ENCODE measurements around the gene AIFM2. TPM values are rescaled to one million over a fixed set of nuclear protein-coding genes. Genes with fewer than 3 reads are reported as not detected.

The AIFM2 gene
- polyA plus RNA-seq, 4 donors, result 3.8 to 15.7 (median 13.6) TPM

DNA sequence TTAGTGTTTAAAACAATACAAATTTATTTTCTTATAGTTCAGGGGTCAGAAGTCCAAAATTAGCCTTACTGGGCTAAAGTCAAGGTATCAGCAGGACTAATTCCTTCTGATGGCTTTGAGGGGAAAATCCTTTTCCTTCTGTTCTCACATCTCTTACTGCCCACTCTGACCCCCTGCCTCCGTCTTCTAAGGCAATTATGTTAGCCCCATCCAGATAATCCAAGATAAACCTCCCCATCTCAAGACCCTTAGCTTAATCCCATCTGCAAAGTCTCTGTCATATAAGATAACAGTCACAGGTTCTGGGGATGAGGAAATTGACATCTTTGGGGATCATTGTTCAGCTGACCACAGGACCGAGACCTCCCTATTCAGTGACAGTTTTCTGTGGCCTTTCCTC lies 57.7 kb downstream of the AIFM2 start:
- Histone ChIP-seq H3K27me3 (ENCODE audit: control insufficient read depth in 3 of 3, insufficient read depth in 3 of 3, low read length in 3 of 3) (no peaks in the 10 kb centered on the region), H3K4me1 (ENCODE audit: control insufficient read depth in 3 of 3, insufficient read depth in 2 of 3, low read depth in 1 of 3, low read length in 2 of 3) (no peaks in the 10 kb centered on the region), H3K4me3 (ENCODE audit: low read depth in 1 of 3, low read length in 3 of 3) (no peak overlapping the region), H3K36me3 (ENCODE audit: control insufficient read depth in 3 of 3, insufficient read depth in 2 of 3, low read depth in 1 of 3, low read length in 3 of 3) (peaks cover 0 to 31% (median 0%) of the 10 kb centered on the region in 3 donors), H3K27ac (ENCODE audit: low read depth in 1 of 3, low read length in 2 of 3) (no peak overlapping the region), H3K9me3 (ENCODE audit: control insufficient read depth in 2 of 2, insufficient read depth in 1 of 2, low read depth in 1 of 2, low read length in 1 of 2) (no peaks in the 10 kb centered on the region)
- FAIRE-seq (no peak), DNase-seq (no peak)
- WGBS, 3 donors, result 91 to 96% (median 93%) methylated on average over 2 of the region's 2 CpGs

DNA sequence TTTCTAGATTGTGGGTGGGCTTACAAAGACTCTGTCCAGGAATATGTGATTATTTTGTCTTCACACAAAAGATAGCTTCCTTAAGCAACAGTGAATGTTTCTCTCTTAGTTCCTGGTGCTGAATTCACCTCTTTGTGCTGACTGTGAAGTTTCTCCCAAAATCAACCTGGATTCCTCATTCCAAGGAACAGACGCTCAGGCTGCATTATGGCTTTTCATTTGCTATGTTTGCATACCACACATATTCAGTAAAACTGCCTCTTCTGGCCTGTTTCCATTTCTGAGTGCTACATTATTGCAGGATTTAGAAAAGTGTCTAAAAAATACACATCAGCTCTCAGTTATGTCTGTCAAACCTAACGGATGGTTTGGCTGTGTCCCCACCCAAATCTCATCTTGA lies 58.5 kb downstream of the AIFM2 start:
- peaks cover 0 to 26% (median 0%) of the 10 kb centered on the region in 3 donors for H3K36me3 ChIP-seq (ENCODE audit: control insufficient read depth in 3 of 3, insufficient read depth in 2 of 3, low read depth in 1 of 3, low read length in 3 of 3)
- no peaks in the 10 kb centered on the region for H3K4me1 ChIP-seq (ENCODE audit: control insufficient read depth in 3 of 3, insufficient read depth in 2 of 3, low read depth in 1 of 3, low read length in 2 of 3)
- H3K27ac ChIP-seq (ENCODE audit: low read depth in 1 of 3, low read length in 2 of 3), result no peak overlapping the region
- no peak overlapping the region for H3K4me3 ChIP-seq (ENCODE audit: low read depth in 1 of 3, low read length in 3 of 3)
- FAIRE-seq (no peak), DNase-seq (no peak)
- H3K9me3 ChIP-seq (ENCODE audit: control insufficient read depth in 2 of 2, insufficient read depth in 1 of 2, low read depth in 1 of 2, low read length in 1 of 2), result no peaks in the 10 kb centered on the region
- WGBS, 3 donors, result 78 to 91% (median 91%) methylated on average over 2 of the region's 2 CpGs
- H3K27me3 ChIP-seq (ENCODE audit: control insufficient read depth in 3 of 3, insufficient read depth in 3 of 3, low read length in 3 of 3), result no peaks in the 10 kb centered on the region

DNA sequence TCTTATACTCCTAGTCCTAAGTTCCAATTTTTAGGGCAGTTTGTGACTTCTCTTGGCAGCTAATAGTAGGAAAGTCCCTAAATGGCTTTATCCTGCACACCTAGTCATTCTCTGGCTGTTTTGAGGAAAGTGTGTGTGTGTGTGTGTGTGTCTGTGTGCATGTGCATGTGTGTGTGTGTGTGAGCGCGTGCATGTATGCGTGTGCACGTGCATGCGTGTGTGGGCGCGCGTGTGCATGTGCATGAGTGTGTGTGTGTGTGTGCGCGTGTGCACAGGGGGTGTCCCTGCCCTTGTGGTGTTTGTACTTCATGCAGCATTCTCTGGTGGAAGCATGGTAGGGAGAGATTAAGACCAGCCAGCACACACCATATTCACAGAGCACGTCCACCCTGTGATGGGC lies 61.8 kb downstream of the AIFM2 start:
- Histone ChIP-seq H3K36me3 (ENCODE audit: control insufficient read depth in 3 of 3, insufficient read depth in 2 of 3, low read depth in 1 of 3, low read length in 3 of 3) (peaks cover 0 to 10% (median 0%) of the 10 kb centered on the region in 3 donors), H3K27ac (ENCODE audit: low read depth in 1 of 3, low read length in 2 of 3) (no peak overlapping the region), H3K4me1 (ENCODE audit: control insufficient read depth in 3 of 3, insufficient read depth in 2 of 3, low read depth in 1 of 3, low read length in 2 of 3) (no peaks in the 10 kb centered on the region), H3K27me3 (ENCODE audit: control insufficient read depth in 3 of 3, insufficient read depth in 3 of 3, low read length in 3 of 3) (no peaks in the 10 kb centered on the region), H3K4me3 (ENCODE audit: low read depth in 1 of 3, low read length in 3 of 3) (no peak overlapping the region), H3K9me3 (ENCODE audit: control insufficient read depth in 2 of 2, insufficient read depth in 1 of 2, low read depth in 1 of 2, low read length in 1 of 2) (no peaks in the 10 kb centered on the region)
- no peak for DNase-seq
- no peak for FAIRE-seq
- WGBS, 3 donors, result 96% methylated on average over 11 of the region's 11 CpGs

DNA sequence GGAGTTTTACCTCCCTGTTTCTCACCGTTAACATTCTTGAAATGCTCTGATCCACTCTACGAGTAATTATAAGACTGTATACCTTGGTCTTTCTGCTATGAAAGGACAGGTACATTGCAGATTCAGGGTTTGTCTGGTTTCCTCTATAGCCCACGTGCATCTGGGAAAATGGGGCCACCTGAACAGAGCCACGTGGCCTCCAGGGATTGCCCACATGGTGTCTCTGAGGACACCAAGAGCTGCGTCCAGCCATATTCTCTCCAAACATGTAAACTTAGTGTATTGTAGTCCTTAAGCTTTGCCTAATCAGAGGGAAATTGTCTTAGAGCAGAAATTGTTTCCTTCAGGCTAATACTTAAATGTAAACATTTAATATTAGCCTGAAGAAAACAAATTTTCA lies 63.3 kb downstream of the AIFM2 start:
- Histone ChIP-seq H3K27me3 (ENCODE audit: control insufficient read depth in 3 of 3, insufficient read depth in 3 of 3, low read length in 3 of 3) (no peaks in the 10 kb centered on the region), H3K4me3 (ENCODE audit: low read depth in 1 of 3, low read length in 3 of 3) (no peak overlapping the region), H3K4me1 (ENCODE audit: control insufficient read depth in 3 of 3, insufficient read depth in 2 of 3, low read depth in 1 of 3, low read length in 2 of 3) (no peaks in the 10 kb centered on the region), H3K9me3 (ENCODE audit: control insufficient read depth in 2 of 2, insufficient read depth in 1 of 2, low read depth in 1 of 2, low read length in 1 of 2) (no peaks in the 10 kb centered on the region), H3K27ac (ENCODE audit: low read depth in 1 of 3, low read length in 2 of 3) (no peak overlapping the region), H3K36me3 (ENCODE audit: control insufficient read depth in 3 of 3, insufficient read depth in 2 of 3, low read depth in 1 of 3, low read length in 3 of 3) (peaks cover 0 to 6% (median 0%) of the 10 kb centered on the region in 3 donors)
- FAIRE-seq (no peak), DNase-seq (no peak)
- 85 to 90% (median 85%) methylated on average over 5 of the region's 5 CpGs for WGBS, 3 donors

DNA sequence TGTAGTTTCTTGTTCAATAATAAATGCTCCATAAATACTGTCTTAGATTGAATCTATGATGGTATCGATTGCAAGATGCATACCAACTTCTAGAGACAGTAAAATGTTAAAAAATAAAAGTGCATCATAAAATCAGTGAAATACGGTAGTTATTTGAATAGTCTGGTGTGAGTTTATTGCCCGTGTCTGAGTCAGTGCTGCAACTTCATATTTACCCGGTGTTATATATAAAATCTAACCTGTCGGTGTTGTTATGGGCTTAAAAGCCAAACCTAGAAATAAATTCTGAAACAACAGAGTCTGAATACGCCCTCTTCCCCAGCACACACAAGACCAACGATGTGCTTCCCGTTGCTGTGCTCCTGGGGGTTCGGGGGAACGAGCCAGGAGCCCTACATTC lies 63.7 kb downstream of the AIFM2 start:
- Histone ChIP-seq H3K27me3 (ENCODE audit: control insufficient read depth in 3 of 3, insufficient read depth in 3 of 3, low read length in 3 of 3) (no peaks in the 10 kb centered on the region), H3K27ac (ENCODE audit: low read depth in 1 of 3, low read length in 2 of 3) (no peak overlapping the region), H3K4me1 (ENCODE audit: control insufficient read depth in 3 of 3, insufficient read depth in 2 of 3, low read depth in 1 of 3, low read length in 2 of 3) (no peaks in the 10 kb centered on the region), H3K36me3 (ENCODE audit: control insufficient read depth in 3 of 3, insufficient read depth in 2 of 3, low read depth in 1 of 3, low read length in 3 of 3) (peaks cover 0 to 6% (median 0%) of the 10 kb centered on the region in 3 donors), H3K9me3 (ENCODE audit: control insufficient read depth in 2 of 2, insufficient read depth in 1 of 2, low read depth in 1 of 2, low read length in 1 of 2) (no peaks in the 10 kb centered on the region), H3K4me3 (ENCODE audit: low read depth in 1 of 3, low read length in 3 of 3) (no peak overlapping the region)
- DNase-seq, result no peak
- FAIRE-seq, result no peak
- 90 to 92% (median 91%) methylated on average over 10 of the region's 10 CpGs for WGBS, 3 donors

DNA sequence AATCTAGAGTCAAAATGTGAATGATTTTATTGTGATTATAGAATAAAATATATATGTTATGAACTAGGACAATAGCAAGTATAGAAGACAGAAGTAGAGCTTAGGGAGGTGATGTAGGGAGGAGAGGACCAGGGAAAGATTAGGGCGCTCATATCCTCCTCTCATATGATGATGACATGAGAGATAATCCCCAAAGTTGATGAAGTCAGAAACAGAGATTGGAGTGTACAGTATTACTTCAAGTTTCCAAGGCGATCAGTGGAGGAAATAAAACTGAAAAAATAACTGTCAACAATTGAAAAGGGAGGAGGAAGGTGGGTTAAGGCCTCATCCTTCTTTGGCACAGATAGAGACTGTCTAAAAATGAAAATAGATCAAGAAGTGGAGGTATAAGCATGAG lies 65.0 kb downstream of the AIFM2 start:
- no peaks in the 10 kb centered on the region for H3K9me3 ChIP-seq (ENCODE audit: control insufficient read depth in 2 of 2, insufficient read depth in 1 of 2, low read depth in 1 of 2, low read length in 1 of 2)
- no peaks in the 10 kb centered on the region for H3K4me1 ChIP-seq (ENCODE audit: control insufficient read depth in 3 of 3, insufficient read depth in 2 of 3, low read depth in 1 of 3, low read length in 2 of 3)
- no peaks in the 10 kb centered on the region for H3K27me3 ChIP-seq (ENCODE audit: control insufficient read depth in 3 of 3, insufficient read depth in 3 of 3, low read length in 3 of 3)
- FAIRE-seq (no peak), DNase-seq (no peak)
- 90 to 92% (median 92%) methylated on average over 2 of the region's 2 CpGs for WGBS, 3 donors
- H3K36me3 ChIP-seq (ENCODE audit: control insufficient read depth in 3 of 3, insufficient read depth in 2 of 3, low read depth in 1 of 3, low read length in 3 of 3), result peaks cover 0 to 6% (median 0%) of the 10 kb centered on the region in 3 donors
- H3K4me3 ChIP-seq (ENCODE audit: low read depth in 1 of 3, low read length in 3 of 3), result no peak overlapping the region
- H3K27ac ChIP-seq (ENCODE audit: low read depth in 1 of 3, low read length in 2 of 3), result no peak overlapping the region

DNA sequence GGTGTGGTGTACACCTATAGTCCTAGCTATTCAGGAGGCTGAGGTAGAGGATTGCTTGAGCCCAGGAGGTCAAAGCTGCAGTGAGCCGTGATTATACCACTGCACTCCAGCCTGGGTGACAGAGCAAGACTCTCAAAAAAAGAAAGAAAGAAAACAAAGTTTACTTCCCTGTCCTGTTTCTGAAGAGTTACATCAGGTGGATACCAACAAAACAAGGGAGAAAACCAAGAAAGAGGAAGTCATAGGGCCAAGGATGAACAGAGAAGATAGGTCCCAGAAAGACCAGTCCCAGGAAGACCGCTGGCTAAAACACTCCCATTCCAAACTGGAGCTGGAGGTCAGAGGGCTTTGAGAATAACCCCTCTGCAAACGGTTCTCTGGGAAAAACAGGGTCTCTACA lies 66.4 kb downstream of the AIFM2 start:
- Histone ChIP-seq H3K4me3 (ENCODE audit: low read depth in 1 of 3, low read length in 3 of 3) (no peak overlapping the region), H3K36me3 (ENCODE audit: control insufficient read depth in 3 of 3, insufficient read depth in 2 of 3, low read depth in 1 of 3, low read length in 3 of 3) (peaks cover 0 to 6% (median 0%) of the 10 kb centered on the region in 3 donors), H3K27ac (ENCODE audit: low read depth in 1 of 3, low read length in 2 of 3) (no peak overlapping the region), H3K27me3 (ENCODE audit: control insufficient read depth in 3 of 3, insufficient read depth in 3 of 3, low read length in 3 of 3) (no peaks in the 10 kb centered on the region), H3K9me3 (ENCODE audit: control insufficient read depth in 2 of 2, insufficient read depth in 1 of 2, low read depth in 1 of 2, low read length in 1 of 2) (no peaks in the 10 kb centered on the region), H3K4me1 (ENCODE audit: control insufficient read depth in 3 of 3, insufficient read depth in 2 of 3, low read depth in 1 of 3, low read length in 2 of 3) (no peaks in the 10 kb centered on the region)
- DNase-seq (no peak), FAIRE-seq (no peak)
- WGBS, 3 donors, result 87 to 88% (median 88%) methylated on average over 3 of the region's 3 CpGs

DNA sequence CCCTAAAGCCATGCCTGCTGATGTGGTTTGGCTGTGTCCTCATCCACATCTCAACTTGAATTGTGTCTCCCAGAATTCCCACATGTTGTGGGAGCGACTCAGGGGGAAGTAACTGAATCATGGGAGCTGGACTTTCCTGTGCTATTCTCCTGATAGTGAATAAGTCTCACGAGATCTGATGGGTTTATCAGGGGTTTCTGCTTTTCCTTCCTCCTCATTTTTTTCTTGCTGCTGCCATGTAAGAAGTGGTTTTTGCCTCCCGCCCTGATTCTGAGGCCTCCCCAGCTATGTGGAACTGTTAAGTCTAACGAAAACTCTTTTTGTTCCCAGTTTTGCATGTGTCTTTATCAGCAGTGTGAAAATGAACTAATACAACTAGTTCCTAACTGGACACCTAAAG lies 68.1 kb downstream of the AIFM2 start:
- Histone ChIP-seq H3K27me3 (ENCODE audit: control insufficient read depth in 3 of 3, insufficient read depth in 3 of 3, low read length in 3 of 3) (no peaks in the 10 kb centered on the region), H3K9me3 (ENCODE audit: control insufficient read depth in 2 of 2, insufficient read depth in 1 of 2, low read depth in 1 of 2, low read length in 1 of 2) (no peaks in the 10 kb centered on the region), H3K4me3 (ENCODE audit: low read depth in 1 of 3, low read length in 3 of 3) (no peak overlapping the region), H3K36me3 (ENCODE audit: control insufficient read depth in 3 of 3, insufficient read depth in 2 of 3, low read depth in 1 of 3, low read length in 3 of 3) (peaks cover 0 to 9% (median 0%) of the 10 kb centered on the region in 3 donors), H3K4me1 (ENCODE audit: control insufficient read depth in 3 of 3, insufficient read depth in 2 of 3, low read depth in 1 of 3, low read length in 2 of 3) (no peaks in the 10 kb centered on the region), H3K27ac (ENCODE audit: low read depth in 1 of 3, low read length in 2 of 3) (no peak overlapping the region)
- 77 to 89% (median 87%) methylated on average over 4 of the region's 4 CpGs for WGBS, 3 donors
- FAIRE-seq, result no peak
- DNase-seq, result no peak

DNA sequence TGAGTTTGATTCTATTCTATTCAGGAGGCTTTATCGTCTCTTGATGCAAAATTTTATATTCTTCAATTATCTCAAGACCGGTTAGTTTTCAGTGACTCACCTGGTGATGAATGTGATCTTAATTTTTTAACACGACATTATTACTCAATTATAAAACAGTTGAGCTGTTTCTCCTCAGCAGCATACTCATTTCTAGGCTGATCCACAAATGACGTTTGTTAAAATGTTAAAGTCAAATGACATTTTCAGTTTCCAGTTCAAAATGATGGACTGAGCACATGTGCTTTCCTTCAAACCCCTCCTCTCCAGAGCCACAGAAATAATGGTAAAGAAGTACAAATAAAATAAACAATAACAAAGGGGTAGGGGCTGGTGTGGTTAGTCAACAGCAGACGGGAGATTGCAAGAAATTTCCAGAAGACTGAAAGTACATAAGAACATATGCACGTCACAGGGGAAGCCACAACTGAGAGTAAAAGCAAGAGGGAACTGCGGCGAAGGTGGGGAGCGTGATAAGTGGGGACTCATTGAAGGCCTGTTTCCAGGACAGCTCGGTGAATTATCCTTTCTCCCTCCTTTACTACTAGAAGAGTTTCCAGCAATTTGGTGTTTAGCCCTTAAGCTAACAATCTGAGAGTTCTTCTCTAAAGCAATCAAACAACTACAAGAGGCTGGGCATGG lies 69.1 kb downstream of the AIFM2 start:
- 73 to 84% (median 76%) methylated on average over 10 of the region's 10 CpGs for WGBS, 3 donors
- FAIRE-seq (no peak), DNase-seq (no peak)
- Histone ChIP-seq H3K4me1 (ENCODE audit: control insufficient read depth in 3 of 3, insufficient read depth in 2 of 3, low read depth in 1 of 3, low read length in 2 of 3) (no peaks in the 10 kb centered on the region), H3K36me3 (ENCODE audit: control insufficient read depth in 3 of 3, insufficient read depth in 2 of 3, low read depth in 1 of 3, low read length in 3 of 3) (peaks cover 0 to 8% (median 0%) of the 10 kb centered on the region in 3 donors), H3K9me3 (ENCODE audit: control insufficient read depth in 2 of 2, insufficient read depth in 1 of 2, low read depth in 1 of 2, low read length in 1 of 2) (no peaks in the 10 kb centered on the region), H3K27me3 (ENCODE audit: control insufficient read depth in 3 of 3, insufficient read depth in 3 of 3, low read length in 3 of 3) (no peaks in the 10 kb centered on the region), H3K4me3 (ENCODE audit: low read depth in 1 of 3, low read length in 3 of 3) (no peak overlapping the region), H3K27ac (ENCODE audit: low read depth in 1 of 3, low read length in 2 of 3) (no peak overlapping the region)

Measured in small intestine (tissue), 7 donors.